Islet precursor cell (in vitro differentiated cells): Measurements from ENCODE around the gene ARF6.

Source experiments
- DNase-seq: peaks from one replicate; pipeline ENCODE4 v3.0.0-alpha.2; 2018

ARF6 gene

GRCh38 chr14:49945448-49946319, 52.8 kb downstream of the ARF6 start:
- peak; percentile 71 for DNase-seq
